DND-41 (cell line): ENCODE results near the gene CACNA1A.
"Not testable (repeated sequence)": the region's sequence is repeated elsewhere in the genome, so short reads cannot be mapped to it uniquely, and the experiment has no call there.

ENCODE experiments used
- ATAC-seq: fragments of 200-7000 bp; cut with Tn5 transposase; 3 replicates; pipeline ENCODE4 v1.9.1; 2021; ENCODE audit warnings: low read depth; ENCODE audit not compliant: insufficient read depth
- DNase-seq: peaks from one replicate; pipeline ENCODE4 v3.0.0-alpha.2; 2020
- H2AFZ ChIP-seq: 2 replicates; pipeline ENCODE4 v1.6.0; 2012; ENCODE audit warnings: low read depth, low read length
- H3K27ac ChIP-seq: 2 replicates; pipeline ENCODE4 v1.5.1; 2012; ENCODE audit warnings: low read length, inconsistent platforms
- H3K27me3 ChIP-seq: fragments of 200-600 bp; sonication (generic); 2 replicates; pipeline ENCODE4 v1.6.0; 2012; ENCODE audit warnings: low read length, mild to moderate bottlenecking, inconsistent platforms; ENCODE audit not compliant: insufficient read depth, poor library complexity
- H3K36me3 ChIP-seq: 2 replicates; pipeline ENCODE4 v1.5.1; 2012; ENCODE audit warnings: low read length, inconsistent platforms; ENCODE audit not compliant: insufficient read depth
- H3K4me1 ChIP-seq: 2 replicates; pipeline ENCODE4 v1.5.1; 2012; ENCODE audit warnings: mild to moderate bottlenecking, low read length; ENCODE audit not compliant: insufficient read depth
- H3K4me2 ChIP-seq: 2 replicates; pipeline ENCODE4 v1.6.0; 2012; ENCODE audit warnings: mild to moderate bottlenecking, moderate library complexity, low read length, inconsistent platforms; ENCODE audit not compliant: insufficient read depth
- H3K4me3 ChIP-seq, 2 experiments: fragments of 200-600 bp in 1 of 2; shearing (Covaris generic) in 1 of 2; 2 replicates each; pipeline ENCODE4 v1.5.1; 2012 to 2016; ENCODE audit warnings: inconsistent platforms in 2 of 2, low read length in 2 of 2, mild to moderate bottlenecking in 2 of 2, low read depth in 1 of 2, moderate library complexity in 1 of 2
- H3K79me2 ChIP-seq: 2 replicates; pipeline ENCODE4 v1.6.0; 2012; ENCODE audit warnings: low read length, inconsistent platforms; ENCODE audit not compliant: insufficient read depth
- H3K9ac ChIP-seq: 2 replicates; pipeline ENCODE4 v1.6.0; 2012; ENCODE audit warnings: low read depth, mild to moderate bottlenecking, inconsistent platforms, low read length, moderate library complexity
- H3K9me3 ChIP-seq: 2 replicates; pipeline ENCODE4 v1.5.1; 2012; ENCODE audit warnings: low read length, moderate library complexity, mild to moderate bottlenecking, inconsistent platforms; ENCODE audit not compliant: insufficient read depth, severe bottlenecking
- H4K20me1 ChIP-seq: 2 replicates; pipeline ENCODE4 v1.6.0; 2012; ENCODE audit warnings: low read length; ENCODE audit not compliant: insufficient read depth
- EZH2 ChIP-seq: IDR thresholded peaks from 3 replicates; pipeline ENCODE4 v1.6.1; 2012; ENCODE audit warnings: borderline replicate concordance, low read depth, mild to moderate bottlenecking, moderate library complexity, low read length, inconsistent platforms; ENCODE audit not compliant: severe bottlenecking
- TF ChIP-seq, protein P1 (sequence below): IDR thresholded peaks from 2 replicates; pipeline ENCODE4 v1.5.1; 2012; ENCODE audit warnings: borderline replicate concordance, low read length, moderate library complexity, mild to moderate bottlenecking; ENCODE audit not compliant: poor library complexity, severe bottlenecking; ENCODE audit errors: extremely low read depth

The CACNA1A gene

DNA sequence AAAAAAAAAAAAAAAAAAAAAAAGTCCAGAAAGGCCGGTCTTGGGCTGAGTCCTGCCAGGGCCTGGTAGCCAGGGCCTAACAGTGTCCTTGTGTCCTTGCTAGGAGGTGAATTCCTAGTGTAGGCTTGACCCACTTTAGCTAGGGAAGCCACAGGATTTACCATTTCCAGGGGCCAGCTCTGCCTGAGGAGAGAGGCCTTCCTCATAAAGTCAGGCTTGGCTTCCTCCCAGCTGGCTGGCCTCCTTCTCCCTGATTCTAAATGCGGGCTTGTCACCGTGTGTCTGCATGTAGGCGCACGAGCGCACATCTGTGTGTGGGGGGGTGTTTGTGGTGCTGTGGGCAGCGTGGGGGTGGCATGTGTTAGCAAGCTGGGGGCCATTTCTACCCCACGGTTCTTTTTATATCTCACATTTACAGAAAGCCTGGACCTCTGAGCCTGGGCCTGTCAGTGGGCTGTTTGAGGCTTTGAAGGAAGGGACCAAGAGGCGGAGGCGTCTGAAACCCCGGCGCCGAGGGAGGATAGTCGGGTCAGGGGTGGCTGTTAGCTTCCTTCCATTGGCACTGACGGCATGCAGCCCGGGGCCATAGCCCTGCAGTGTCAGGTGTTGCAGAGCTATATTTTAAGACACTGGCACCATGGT is 324.4 kb downstream of the CACNA1A start:
- Histone ChIP-seq H3K79me2 (no peaks in the 10 kb centered on the region), H3K9ac (no peak overlapping the region), H4K20me1 (no peaks in the 10 kb centered on the region), H3K27me3 (no peaks in the 10 kb centered on the region), H3K27ac (no peak overlapping the region), H3K4me2 (no peak overlapping the region), H3K4me3 (no peak overlapping the region), H3K36me3 (no peaks in the 10 kb centered on the region), H2AFZ (no peak overlapping the region; the same call in 1 of the 2 replicates), H3K4me1 (no peaks in the 10 kb centered on the region), H3K9me3 (no peaks in the 10 kb centered on the region)
- ATAC-seq (no peak), DNase-seq (no peak)
- TF ChIP-seq EZH2: no peak
- TF ChIP-seq, protein P1, sequence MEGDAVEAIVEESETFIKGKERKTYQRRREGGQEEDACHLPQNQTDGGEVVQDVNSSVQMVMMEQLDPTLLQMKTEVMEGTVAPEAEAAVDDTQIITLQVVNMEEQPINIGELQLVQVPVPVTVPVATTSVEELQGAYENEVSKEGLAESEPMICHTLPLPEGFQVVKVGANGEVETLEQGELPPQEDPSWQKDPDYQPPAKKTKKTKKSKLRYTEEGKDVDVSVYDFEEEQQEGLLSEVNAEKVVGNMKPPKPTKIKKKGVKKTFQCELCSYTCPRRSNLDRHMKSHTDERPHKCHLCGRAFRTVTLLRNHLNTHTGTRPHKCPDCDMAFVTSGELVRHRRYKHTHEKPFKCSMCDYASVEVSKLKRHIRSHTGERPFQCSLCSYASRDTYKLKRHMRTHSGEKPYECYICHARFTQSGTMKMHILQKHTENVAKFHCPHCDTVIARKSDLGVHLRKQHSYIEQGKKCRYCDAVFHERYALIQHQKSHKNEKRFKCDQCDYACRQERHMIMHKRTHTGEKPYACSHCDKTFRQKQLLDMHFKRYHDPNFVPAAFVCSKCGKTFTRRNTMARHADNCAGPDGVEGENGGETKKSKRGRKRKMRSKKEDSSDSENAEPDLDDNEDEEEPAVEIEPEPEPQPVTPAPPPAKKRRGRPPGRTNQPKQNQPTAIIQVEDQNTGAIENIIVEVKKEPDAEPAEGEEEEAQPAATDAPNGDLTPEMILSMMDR: no peak

- H3K9me3 ChIP-seq, H3K27ac ChIP-seq, DNase-seq, H3K4me2 ChIP-seq, H3K9ac ChIP-seq, H3K79me2 ChIP-seq, H4K20me1 ChIP-seq, ATAC-seq, H3K4me3 ChIP-seq, H3K4me1 ChIP-seq, H2AFZ ChIP-seq, H3K27me3 ChIP-seq, H3K36me3 ChIP-seq: not testable (repeated sequence)
Measured at GRCh38 chr19:13178291-13178690, 328.0 kb downstream of the CACNA1A start.

DNA sequence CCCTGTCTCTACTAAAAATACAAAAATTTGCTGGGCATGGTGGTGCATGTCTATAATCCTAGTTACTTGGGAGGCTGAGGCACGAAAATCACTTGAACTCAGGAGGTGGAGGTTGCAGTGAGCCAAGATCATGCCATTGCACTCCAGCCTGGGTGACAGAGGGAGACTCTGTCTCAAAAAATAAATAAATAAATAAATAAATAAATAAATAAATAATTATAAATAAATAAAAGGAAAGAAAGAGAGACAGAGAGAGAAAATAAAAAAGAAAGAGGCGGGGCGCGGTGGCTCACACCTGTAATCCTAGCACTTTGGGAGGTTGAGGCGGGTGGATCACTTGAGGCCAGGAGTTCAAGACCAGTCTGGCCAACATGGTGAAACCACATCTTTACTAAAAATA is 328.7 kb downstream of the CACNA1A start:
- not testable (repeated sequence) for H2AFZ ChIP-seq, H3K36me3 ChIP-seq, H3K27me3 ChIP-seq, H3K27ac ChIP-seq, H3K79me2 ChIP-seq, H3K4me2 ChIP-seq, H3K9ac ChIP-seq, ATAC-seq, H3K4me3 ChIP-seq, H3K4me1 ChIP-seq, DNase-seq, H3K9me3 ChIP-seq, H4K20me1 ChIP-seq

- H3K27me3 ChIP-seq: no peaks in the 10 kb centered on the region
- no peak overlapping the region for H3K4me3 ChIP-seq
- DNase-seq: no peak
- H3K36me3 ChIP-seq: no peaks in the 10 kb centered on the region
- peaks cover 4% of the 10 kb centered on the region; the same call in 1 of the 2 replicates for H3K4me1 ChIP-seq
- H3K4me2 ChIP-seq: no peak overlapping the region
- no peak overlapping the region for H2AFZ ChIP-seq
- H4K20me1 ChIP-seq: no peaks in the 10 kb centered on the region
- no peak for TF ChIP-seq EZH2
- TF ChIP-seq, protein P1: no peak
- no peaks in the 10 kb centered on the region for H3K79me2 ChIP-seq
- no peaks in the 10 kb centered on the region for H3K9me3 ChIP-seq
- no peak for ATAC-seq
- H3K27ac ChIP-seq: no peak overlapping the region
- H3K9ac ChIP-seq: no peak overlapping the region
Measured at GRCh38 chr19:13176345-13176744, 329.9 kb downstream of the CACNA1A start.
